SH-SY5Y (cell line): ENCODE measurements around the gene GPR18.

Source experiments
- GATA2 ChIP-seq: IDR thresholded peaks from 2 replicates; pipeline ENCODE4 v1.6.1; 2011; ENCODE audit warnings: mild to moderate bottlenecking, low read depth, low read length
- GATA3 ChIP-seq: IDR thresholded peaks from 2 replicates; pipeline ENCODE4 v1.6.1; 2011; ENCODE audit warnings: low read depth, mild to moderate bottlenecking, low read length, moderate library complexity

Gene GPR18

DNA sequence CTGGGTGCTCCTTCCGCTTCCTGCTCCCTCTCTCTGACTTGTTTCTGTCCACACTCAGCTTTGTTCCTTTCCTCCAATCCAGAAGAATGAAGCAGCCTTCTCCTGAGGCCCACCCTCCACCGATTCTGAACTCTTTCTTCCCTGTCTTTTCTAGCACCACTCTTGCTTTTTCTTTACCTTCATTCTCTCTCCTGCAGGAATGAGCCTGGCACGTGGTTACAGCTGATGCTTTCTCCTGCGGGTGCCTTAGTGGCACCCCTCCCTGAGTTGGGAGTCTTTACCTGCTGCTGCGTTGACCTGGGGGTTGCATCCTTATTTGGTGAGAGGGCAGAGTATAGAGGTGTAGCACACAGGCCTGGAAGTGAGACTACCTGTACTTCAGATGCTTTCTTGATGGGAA is 51.3 kb downstream of the GPR18 start:
- TF ChIP-seq GATA2 = no peak
- TF ChIP-seq GATA3 = no peak

DNA sequence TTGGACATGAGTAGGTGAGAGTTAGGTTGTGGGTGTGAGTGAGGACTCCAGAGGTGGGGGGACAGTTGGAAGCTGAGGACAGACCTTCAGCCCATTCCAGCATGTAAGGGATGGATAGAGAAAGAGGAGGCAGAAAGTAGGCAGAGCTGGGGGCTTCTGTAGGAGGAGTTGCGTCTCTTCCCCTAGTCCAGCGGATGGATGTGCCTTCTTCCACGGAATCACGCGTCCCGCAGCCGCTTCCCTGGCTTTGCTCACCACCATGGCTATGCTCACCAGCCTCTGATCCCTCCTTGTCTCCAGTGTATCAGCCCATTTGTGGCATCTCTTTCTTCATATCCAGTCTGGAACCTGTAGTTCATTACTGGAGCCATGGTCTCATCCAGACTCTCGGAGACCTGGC is 52.0 kb downstream of the GPR18 start:
- TF ChIP-seq GATA2 (no peak), GATA3 (no peak)

DNA sequence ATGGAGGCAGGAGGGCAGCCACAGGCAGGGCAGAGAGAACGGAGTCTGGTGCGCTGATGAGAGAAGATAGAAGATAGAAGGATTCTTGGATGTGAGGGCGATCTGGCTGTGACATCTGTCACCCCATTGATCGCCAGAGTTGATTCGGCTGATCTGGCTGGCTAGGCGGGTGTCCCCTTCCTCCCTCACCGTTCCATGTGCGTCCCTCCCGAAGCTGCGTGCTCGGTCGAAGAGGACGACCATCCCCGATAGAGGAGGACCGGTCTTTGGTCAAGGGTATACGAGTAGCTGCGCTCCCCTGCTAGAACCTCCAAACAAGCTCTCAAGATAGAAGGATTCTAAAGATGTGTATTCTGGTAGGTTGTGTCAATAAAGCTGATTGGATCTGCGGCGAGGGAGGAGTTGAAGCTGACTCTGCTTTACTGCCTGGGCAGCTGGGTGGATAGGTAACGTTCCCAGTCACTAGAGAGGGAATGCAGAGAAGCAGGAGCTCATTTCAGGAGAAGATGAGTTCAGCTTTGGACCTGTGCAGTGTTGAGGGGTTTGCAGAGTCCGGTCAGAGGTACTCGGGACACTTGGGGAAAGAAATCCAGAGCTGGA is 52.5 kb downstream of the GPR18 start:
- TF ChIP-seq GATA2 (no peak), GATA3 (no peak)
